Measurements from ENCODE around the gene ACTN1.
A peak's percentile ranks its signal among the peaks of the same experiment; 100 is the strongest.
"Not testable (repeated sequence)": the region's sequence is repeated elsewhere in the genome, so short reads cannot be mapped to it uniquely, and the experiment has no call there.

The ACTN1 gene

DNA sequence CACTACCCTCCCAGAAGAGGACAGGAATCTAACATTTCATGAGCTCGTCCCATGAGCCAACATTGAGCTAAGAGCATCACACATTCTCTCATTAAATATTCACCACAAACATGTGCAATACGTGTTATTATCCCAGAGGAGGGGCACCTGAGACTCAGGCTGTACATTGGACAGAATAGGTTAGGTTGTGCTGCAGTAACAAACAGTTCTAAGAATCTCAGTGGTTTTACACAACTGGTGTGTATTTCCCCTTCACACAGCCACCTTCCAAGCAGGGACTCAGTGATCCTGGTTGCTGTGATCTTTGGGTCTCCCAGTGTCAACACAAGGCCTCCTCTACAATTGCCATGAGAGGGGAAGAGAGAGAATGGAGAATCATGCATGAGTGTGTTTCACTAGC lies 15.0 kb upstream of the ACTN1 start:
- Histone ChIP-seq H3K4me3 (no peak overlapping the region), H3K27ac (no peak overlapping the region)

GRCh38 chr14:68987653-68988036 lies 8.5 kb upstream of the ACTN1 start:
- Histone ChIP-seq H3K4me3 (no peak overlapping the region), H3K27ac (no peak overlapping the region)

DNA sequence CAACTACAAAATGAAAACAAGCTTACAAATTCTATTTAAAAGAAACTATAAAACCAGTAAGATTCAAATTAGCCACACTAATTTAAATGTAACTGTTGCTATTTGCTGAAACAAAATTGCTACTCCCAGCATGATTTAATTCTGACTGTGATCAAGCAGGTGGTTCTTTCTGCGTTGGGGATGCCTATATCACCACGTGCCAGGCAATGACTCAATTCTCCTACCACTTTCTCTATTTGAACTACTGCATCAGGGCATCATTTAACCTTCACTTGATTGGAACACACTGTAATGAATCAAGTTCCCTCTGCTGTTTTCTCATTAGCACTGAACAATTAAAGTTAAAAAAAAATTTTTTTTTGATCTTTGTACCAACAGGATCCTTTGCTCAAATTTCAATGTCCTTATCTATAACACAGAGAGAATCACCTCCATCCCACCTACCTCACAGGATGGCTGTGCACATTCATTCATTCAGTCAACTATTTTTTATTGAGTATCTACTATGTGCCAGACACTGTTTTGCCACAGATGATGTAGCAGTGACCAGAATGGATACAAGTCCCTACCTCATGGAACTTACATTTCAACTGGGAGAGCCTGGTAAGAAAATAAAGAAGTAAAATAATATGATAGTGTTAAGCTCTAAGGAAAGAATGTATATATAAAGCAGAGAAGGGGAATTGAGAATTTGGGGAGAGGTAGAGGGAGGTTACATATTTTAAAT lies 8.0 kb upstream of the ACTN1 start:
- Histone ChIP-seq H3K4me3 (no peak overlapping the region), H3K27ac (no peak overlapping the region)

- Histone ChIP-seq H3K4me3 (no peak overlapping the region), H3K27ac (no peak overlapping the region)
Measured at GRCh38 chr14:68986225-68986624, 7.1 kb upstream of the ACTN1 start.

DNA sequence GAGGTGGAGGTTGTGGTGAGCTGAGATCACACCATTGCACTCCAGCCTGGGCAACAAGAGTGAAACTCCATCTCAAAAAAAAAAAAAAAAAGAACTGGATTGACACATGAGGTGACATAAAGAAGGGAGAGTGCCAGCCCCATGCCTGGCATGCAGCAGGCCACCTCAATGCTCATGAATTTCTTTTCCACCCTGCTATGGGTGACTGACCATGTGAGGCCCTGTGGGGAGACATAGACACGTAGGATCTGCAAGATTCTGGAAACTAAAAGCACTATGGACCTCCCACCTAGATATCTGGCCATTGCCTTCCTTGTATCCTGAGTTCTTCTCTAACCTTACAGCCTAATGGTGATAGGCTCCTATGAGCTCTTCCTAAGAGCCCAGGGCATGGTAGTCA lies 5.6 kb upstream of the ACTN1 start:
- Histone ChIP-seq H3K4me3 (no peak overlapping the region), H3K27ac (no peak overlapping the region)

- Histone ChIP-seq H3K4me3 (no peak overlapping the region), H3K27ac (no peak overlapping the region)
Measured at GRCh38 chr14:68983191-68983590, 4.1 kb upstream of the ACTN1 start.

DNA sequence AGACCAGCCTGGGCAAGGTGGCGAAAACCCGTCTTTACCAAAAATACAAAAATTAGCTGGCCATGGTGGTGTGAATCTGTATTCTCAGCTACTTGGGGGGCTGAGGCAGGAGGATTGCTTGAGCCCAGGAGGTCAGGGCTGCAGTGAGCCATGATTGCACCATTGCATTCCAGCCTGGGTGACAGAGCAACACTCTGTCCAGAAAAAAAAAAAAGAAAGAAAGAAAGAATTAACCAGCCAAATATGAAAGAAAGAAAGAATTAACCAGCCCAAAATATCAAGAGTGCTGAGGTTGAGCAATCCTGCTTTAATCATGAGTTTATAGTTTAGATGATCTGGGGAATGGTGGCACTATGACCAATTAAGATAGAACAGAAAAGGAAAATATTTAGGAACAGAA lies 3.5 kb upstream of the ACTN1 start:
- no peak overlapping the region for H3K4me3 ChIP-seq
- no peak overlapping the region for H3K27ac ChIP-seq

DNA sequence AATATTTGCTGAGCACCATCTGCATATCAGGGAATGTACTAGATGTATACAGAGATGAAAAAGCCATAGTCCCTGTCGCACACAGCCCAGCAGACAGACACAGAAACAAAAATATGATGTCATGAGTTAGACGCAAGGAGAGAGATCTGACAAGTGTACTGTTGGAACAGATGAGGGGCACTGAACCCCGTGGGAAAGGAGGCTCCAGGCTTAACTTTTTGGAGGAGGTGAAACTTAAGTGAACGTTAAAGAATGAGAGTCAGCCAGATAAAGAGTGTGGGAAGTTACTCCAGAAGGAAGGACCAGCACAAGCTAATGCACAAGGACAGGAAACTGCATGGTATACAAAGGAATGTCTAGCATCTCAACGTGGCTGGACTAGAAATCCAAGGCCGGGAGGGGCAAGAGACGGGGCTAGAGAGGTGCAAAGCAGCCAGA lies 2.5 kb upstream of the ACTN1 start:
- no peak overlapping the region for H3K27ac ChIP-seq
- H3K4me3 ChIP-seq, result no peak overlapping the region

GRCh38 chr14:68981139-68981538 lies 2.0 kb upstream of the ACTN1 start:
- Histone ChIP-seq H3K4me3 (no peak overlapping the region), H3K27ac (no peak overlapping the region)

GRCh38 chr14:68979722-68980451 lies 785 bp upstream of the ACTN1 start:
- H3K27ac ChIP-seq, result peak overlapping the region in 20 of 21 experiments; percentile 60 to 99 (median 94)
- H3K4me3 ChIP-seq, result peak overlapping the region; percentile 76 to 97 (median 89)

DNA sequence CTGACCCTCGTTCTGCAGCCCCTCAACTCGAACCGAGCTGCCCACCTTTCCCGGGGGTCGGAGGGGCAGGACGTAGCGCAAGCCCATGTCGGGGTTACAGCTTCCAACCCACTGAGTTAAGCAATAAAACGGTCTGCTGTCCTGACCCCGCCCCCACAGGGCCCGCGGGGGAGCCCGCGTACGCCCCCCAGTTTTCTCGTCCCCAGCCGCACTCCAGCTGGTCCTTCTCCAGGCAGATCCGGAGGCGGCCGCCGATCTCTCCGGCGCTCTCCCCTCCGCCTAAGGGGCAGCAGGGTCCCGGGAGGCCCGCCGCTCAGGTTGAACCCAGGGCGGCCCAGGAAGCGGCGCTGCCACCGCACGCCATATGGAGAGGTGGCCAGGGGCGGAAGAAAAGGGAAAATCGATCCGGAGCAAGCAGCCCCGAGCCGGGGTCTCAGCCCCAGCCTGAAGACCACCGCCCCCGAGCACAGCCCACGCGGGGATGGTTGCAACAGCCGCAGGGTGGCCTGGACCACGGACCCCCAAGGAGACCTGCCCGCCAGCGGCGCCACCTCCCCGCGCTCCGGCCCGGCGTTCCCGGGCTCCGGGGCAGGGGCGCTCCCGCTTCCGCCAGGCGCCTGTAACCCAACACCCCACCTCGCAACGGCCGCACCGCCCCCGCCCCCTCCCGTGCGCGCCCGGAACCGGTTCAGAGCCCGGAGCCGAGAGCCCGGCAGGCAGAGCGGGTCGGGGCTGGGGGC lies 760 bp downstream of the ACTN1 start:
- H3K27ac ChIP-seq, result peak overlapping the region; percentile 43 to 99 (median 94)
- peak overlapping the region; percentile 76 to 97 (median 89) for H3K4me3 ChIP-seq

GRCh38 chr14:68977718-68978171 lies 1.4 kb downstream of the ACTN1 start:
- H3K27ac ChIP-seq, result peak overlapping the region; percentile 43 to 99 (median 94)
- H3K4me3 ChIP-seq, result peak overlapping the region; percentile 76 to 97 (median 89)

DNA sequence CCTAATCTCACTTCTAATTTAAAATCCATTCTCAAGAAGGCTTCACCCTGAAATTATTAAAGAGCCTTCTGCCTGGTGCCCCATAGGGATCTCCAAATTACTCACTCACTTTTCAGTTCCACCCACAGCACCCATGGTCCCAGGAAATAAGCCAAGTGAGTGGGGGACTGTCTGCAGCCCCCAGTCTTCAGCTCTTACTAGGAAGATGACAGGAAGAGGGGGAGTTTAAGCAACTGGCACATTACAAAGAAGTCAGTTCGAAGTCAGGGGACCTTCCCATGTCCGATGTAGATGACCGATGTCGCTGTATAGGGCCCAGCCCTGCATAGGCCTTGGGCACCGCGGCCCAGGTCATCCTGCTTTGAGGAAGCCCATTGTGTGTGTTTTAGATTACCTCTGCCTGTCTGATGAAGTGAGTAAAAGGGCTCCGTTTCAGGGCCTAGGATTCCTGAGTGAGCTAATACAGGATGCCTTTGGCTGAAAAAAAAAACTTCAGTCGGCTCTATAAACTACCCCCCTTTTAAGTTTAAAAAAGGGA lies 1.9 kb downstream of the ACTN1 start:
- Histone ChIP-seq H3K27ac (peak overlapping the region; percentile 43 to 99 (median 94)), H3K4me3 (peak overlapping the region; percentile 76 to 97 (median 89))

DNA sequence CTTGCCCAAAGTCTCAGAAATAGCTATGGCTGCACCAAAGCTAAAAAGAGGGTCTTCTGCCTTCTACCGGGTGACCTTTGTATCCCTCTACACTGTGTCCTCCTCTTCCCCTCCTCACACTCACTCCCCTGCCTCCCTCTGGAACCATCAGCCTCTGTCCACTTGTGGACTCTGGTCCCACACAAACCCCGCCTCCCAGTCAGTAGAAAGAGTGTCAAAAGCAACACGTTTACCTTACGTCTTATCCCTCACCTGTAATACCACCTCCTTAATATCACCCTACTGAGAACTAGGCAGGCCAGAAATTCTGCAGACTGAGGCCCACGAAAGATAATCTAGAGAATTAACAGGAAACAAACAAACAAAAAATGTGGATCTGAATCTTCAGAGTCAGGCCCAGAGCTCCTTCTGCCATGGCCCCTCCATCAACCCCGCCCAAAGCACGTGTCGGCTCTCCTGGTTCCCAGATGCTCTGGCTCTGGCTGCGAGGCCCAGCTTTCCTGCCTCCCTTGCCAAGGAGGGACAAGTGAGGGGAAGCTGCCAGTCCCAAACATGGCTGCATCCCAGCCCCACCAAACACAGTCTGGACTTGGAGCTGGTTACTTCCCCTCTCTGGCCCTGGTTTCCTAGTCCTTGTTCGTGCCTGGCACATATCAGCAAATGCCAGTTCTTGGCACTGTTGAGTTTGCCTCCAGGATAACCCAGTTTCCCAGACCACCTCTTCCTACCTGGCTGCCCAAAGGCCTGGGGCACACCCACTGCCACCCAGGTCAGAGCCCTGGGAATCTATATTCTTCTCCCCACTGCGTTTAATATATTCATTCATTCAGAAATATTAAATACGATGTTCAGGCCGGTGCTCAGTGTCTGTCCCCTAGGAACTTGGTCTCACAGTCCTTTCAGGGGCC lies 2.7 kb downstream of the ACTN1 start:
- H3K4me3 ChIP-seq, result peak overlapping the region in 6 of 7 experiments; percentile 76 to 97 (median 90)
- peak overlapping the region in 20 of 21 experiments; percentile 80 to 99 (median 94) for H3K27ac ChIP-seq

GRCh38 chr14:68975667-68976066 lies 3.4 kb downstream of the ACTN1 start:
- peak overlapping the region in 1 of 7 experiments; percentile 89 for H3K4me3 ChIP-seq
- peak overlapping the region in 18 of 21 experiments; percentile 18 to 99 (median 95) for H3K27ac ChIP-seq

DNA sequence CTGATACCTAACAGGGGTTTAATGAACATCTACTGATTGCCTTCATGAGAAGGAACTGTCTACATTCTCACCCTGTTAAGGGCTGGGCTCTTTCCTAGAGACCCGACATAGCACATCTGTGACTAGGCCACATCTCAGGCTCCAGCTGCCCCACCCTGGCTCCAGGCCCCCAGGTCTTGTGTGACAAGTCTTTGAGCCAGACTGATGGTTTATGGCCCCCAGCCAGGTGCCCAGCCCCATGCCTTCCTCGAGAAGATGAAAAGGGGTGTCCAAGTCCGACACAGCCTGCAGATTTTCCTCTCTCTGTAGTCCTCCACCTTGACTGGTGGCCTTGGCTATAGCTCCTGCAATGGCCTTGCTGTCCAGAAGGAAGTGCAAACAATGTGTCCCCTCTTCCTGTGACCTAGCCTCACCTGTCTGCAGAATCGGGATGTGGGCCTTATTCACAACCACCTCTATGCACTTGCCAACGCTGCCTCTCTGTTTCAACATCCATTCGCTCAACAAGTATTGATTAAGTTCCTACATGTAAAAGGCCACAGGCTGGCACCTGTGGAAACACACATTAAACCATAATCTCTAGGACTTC lies 4.2 kb downstream of the ACTN1 start:
- H3K27ac ChIP-seq, result peak overlapping the region in 13 of 21 experiments; percentile 25 to 99 (median 93)

GRCh38 chr14:68973639-68974038 lies 5.5 kb downstream of the ACTN1 start:
- Histone ChIP-seq H3K27ac (peak overlapping the region in 7 of 21 experiments; percentile 4 to 55 (median 22)), H3K4me3 (no peak overlapping the region)

More for the DNA sequence above, 4.2 kb downstream of the ACTN1 start:
- H3K4me3 ChIP-seq, result peak overlapping the region in 1 of 7 experiments; percentile 89

GRCh38 chr14:68973219-68973565 lies 5.9 kb downstream of the ACTN1 start:
- H3K4me3 ChIP-seq, result not testable (repeated sequence)
- H3K27ac ChIP-seq, result peak overlapping the region in 2 of 21 experiments; percentile 6 to 17

Data from skin epidermis (tissue), 12 donors.